Small intestine (tissue), 7 donors: ENCODE data around the gene CTSO. TPM values are rescaled to one million over a fixed set of nuclear protein-coding genes. Genes with fewer than 3 reads are reported as not detected.

Experiments used
- DNase-seq, 2 donors: peaks; one replicate each; pipeline versions ENCODE4 v3.0.0 to v3.0.0-alpha.2; 2013
- FAIRE-seq: peaks from 2 replicates; lab custom pipeline; 2012; peaks lifted over from hg19 to GRCh38; lab: Jason Lieb, UNC
- H3K27ac ChIP-seq, 3 donors: one replicate each; pipeline ENCODE4 v1.5.1; 2013; ENCODE audit warnings: low read length in 2 of 3, mild to moderate bottlenecking in 2 of 3, control low read depth in 1 of 3, inconsistent platforms in 1 of 3, low read depth in 1 of 3, moderate library complexity in 1 of 3
- H3K27me3 ChIP-seq, 3 donors: one replicate each; pipeline ENCODE4 v1.6.1; 2013; ENCODE audit warnings: low read length in 3 of 3, inconsistent platforms in 1 of 3; ENCODE audit not compliant: control insufficient read depth in 3 of 3, insufficient read depth in 3 of 3
- H3K36me3 ChIP-seq, 3 donors: one replicate each; pipeline ENCODE4 v1.6.1; 2013; ENCODE audit warnings: low read length in 3 of 3, inconsistent platforms in 1 of 3, low read depth in 1 of 3, mild to moderate bottlenecking in 1 of 3, moderate library complexity in 1 of 3; ENCODE audit not compliant: control insufficient read depth in 3 of 3, insufficient read depth in 2 of 3
- H3K4me1 ChIP-seq, 3 donors: one replicate each; pipeline ENCODE4 v1.6.1; 2013; ENCODE audit warnings: low read length in 2 of 3, inconsistent platforms in 1 of 3, low read depth in 1 of 3, mild to moderate bottlenecking in 1 of 3, moderate library complexity in 1 of 3; ENCODE audit not compliant: control insufficient read depth in 3 of 3, insufficient read depth in 2 of 3
- H3K4me3 ChIP-seq, 3 donors: one replicate each; pipeline ENCODE4 v1.5.1; 2013; ENCODE audit warnings: low read length in 3 of 3, control low read depth in 1 of 3, inconsistent platforms in 1 of 3, low read depth in 1 of 3, mild to moderate bottlenecking in 1 of 3, moderate library complexity in 1 of 3
- H3K9me3 ChIP-seq, 2 donors: one replicate each; pipeline ENCODE4 v1.6.1; 2013; ENCODE audit warnings: low read depth in 1 of 2, low read length in 1 of 2; ENCODE audit not compliant: control insufficient read depth in 2 of 2, insufficient read depth in 1 of 2
- WGBS, 3 donors: extraction: QIAGEN DNeasy Blood & Tissue Kit; methylation state at CpG; one replicate each; pipeline ENCODE4 v1.1.7; 2013; 5-methylcytosine and 5-hydroxymethylcytosine counted together
- polyA plus RNA-seq, 4 donors: library from polyadenylated mRNA; stranded (reverse) in 3 of 4; unstranded in 1 of 4; fragments of 200-250 nt in 3 of 4; fragments of 120-200 nt in 1 of 4; gene quantifications; one replicate each; pipeline versions ENCODE4 v1.2.1 to v1.2.3, GENCODE V29; 2013
- donor health status: healthy with polysubstance abuse.
- donor health status: control.
- donor health status: control.
- donor health status: Bipolar disorder and iron deficiency.
- donor health status: healthy.

The CTSO gene
- polyA plus RNA-seq, 4 donors = 6.5 to 35.1 (median 9.9) TPM

- 92 to 98% (median 94%) methylated on average over 2 of the region's 2 CpGs for WGBS, 3 donors
- DNase-seq (no peak), FAIRE-seq (no peak)
- Histone ChIP-seq H3K4me3 (no peak overlapping the region), H3K9me3 (no peaks in the 10 kb centered on the region), H3K36me3 (no peaks in the 10 kb centered on the region), H3K27ac (no peak overlapping the region), H3K27me3 (no peaks in the 10 kb centered on the region), H3K4me1 (no peaks in the 10 kb centered on the region)
These were observed 21.8 kb upstream of the CTSO start for GRCh38 chr4:155975511-155975910.

- WGBS, 3 donors = 12 to 26% (median 20%) methylated on average over 3 of the region's 3 CpGs
- Histone ChIP-seq H3K4me3 (no peak overlapping the region), H3K27me3 (no peaks in the 10 kb centered on the region), H3K4me1 (no peaks in the 10 kb centered on the region), H3K9me3 (no peaks in the 10 kb centered on the region), H3K36me3 (no peaks in the 10 kb centered on the region), H3K27ac (no peak overlapping the region)
- FAIRE-seq = no peak
- DNase-seq = no peak
These were observed 21.3 kb upstream of the CTSO start for GRCh38 chr4:155974996-155975395.

- 77 to 83% (median 80%) methylated on average over 1 of the region's 1 CpG for WGBS, 3 donors
- Histone ChIP-seq H3K4me1 (no peaks in the 10 kb centered on the region), H3K4me3 (no peak overlapping the region), H3K27ac (no peak overlapping the region), H3K36me3 (no peaks in the 10 kb centered on the region), H3K27me3 (no peaks in the 10 kb centered on the region), H3K9me3 (no peaks in the 10 kb centered on the region)
- no peak for DNase-seq
- FAIRE-seq = no peak
These were observed 20.7 kb upstream of the CTSO start for GRCh38 chr4:155974476-155974749.

GRCh38 chr4:155973639-155974475, 20.2 kb upstream of the CTSO start:
- no peak for FAIRE-seq
- WGBS, 3 donors = 54 to 63% (median 56%) methylated on average over 8 of the region's 8 CpGs
- DNase-seq = no peak

GRCh38 chr4:155972098-155972497, 18.4 kb upstream of the CTSO start:
- Histone ChIP-seq H3K36me3 (no peaks in the 10 kb centered on the region), H3K27me3 (no peaks in the 10 kb centered on the region), H3K4me1 (no peaks in the 10 kb centered on the region), H3K27ac (no peak overlapping the region), H3K4me3 (no peak overlapping the region), H3K9me3 (no peaks in the 10 kb centered on the region)
- DNase-seq = peak; percentile 3 to 12
- 35 to 51% (median 39%) methylated on average over 4 of the region's 4 CpGs for WGBS, 3 donors
- FAIRE-seq = no peak

More at GRCh38 chr4:155973639-155974475, 20.2 kb upstream of the CTSO start:
- Histone ChIP-seq H3K4me3 (no peak overlapping the region), H3K27ac (no peak overlapping the region), H3K9me3 (no peaks in the 10 kb centered on the region), H3K4me1 (no peaks in the 10 kb centered on the region), H3K36me3 (no peaks in the 10 kb centered on the region), H3K27me3 (no peaks in the 10 kb centered on the region)

GRCh38 chr4:155966731-155967395, 13.2 kb upstream of the CTSO start:
- no peaks in the 10 kb centered on the region for H3K27me3 ChIP-seq
- H3K36me3 ChIP-seq = no peaks in the 10 kb centered on the region
- WGBS, 3 donors = 73 to 89% (median 76%) methylated on average over 3 of the region's 3 CpGs
- H3K27ac ChIP-seq = no peak overlapping the region
- FAIRE-seq (no peak), DNase-seq (no peak)
- no peaks in the 10 kb centered on the region for H3K9me3 ChIP-seq
- H3K4me3 ChIP-seq = no peak overlapping the region
- no peaks in the 10 kb centered on the region for H3K4me1 ChIP-seq

GRCh38 chr4:155966171-155966570, 12.5 kb upstream of the CTSO start:
- H3K4me3 ChIP-seq = no peak overlapping the region
- H3K27me3 ChIP-seq = no peaks in the 10 kb centered on the region
- no peaks in the 10 kb centered on the region for H3K4me1 ChIP-seq
- 68 to 83% (median 73%) methylated on average over 2 of the region's 2 CpGs for WGBS, 3 donors
- no peak overlapping the region for H3K27ac ChIP-seq
- FAIRE-seq = no peak
- no peaks in the 10 kb centered on the region for H3K36me3 ChIP-seq
- DNase-seq = no peak
- H3K9me3 ChIP-seq = no peaks in the 10 kb centered on the region

GRCh38 chr4:155964016-155964891, 10.6 kb upstream of the CTSO start:
- no peaks in the 10 kb centered on the region for H3K27me3 ChIP-seq
- H3K4me1 ChIP-seq = no peaks in the 10 kb centered on the region
- no peaks in the 10 kb centered on the region for H3K9me3 ChIP-seq
- DNase-seq = no peak
- H3K4me3 ChIP-seq = no peak overlapping the region
- FAIRE-seq = no peak
- WGBS, 3 donors = 75 to 78% (median 78%) methylated on average over 8 of the region's 8 CpGs
- H3K36me3 ChIP-seq = no peaks in the 10 kb centered on the region
- no peak overlapping the region for H3K27ac ChIP-seq
